GM12878 (cell line): ENCODE measurements around the gene ERC2. TPM values are rescaled to one million over a fixed set of nuclear protein-coding genes. Genes with fewer than 3 reads are reported as not detected.

ENCODE experiments used
- ATAC-seq: fragments of 200-7000 bp; cut with Tn5 transposase; 3 replicates; pipeline ENCODE4 v1.9.1; 2020; ENCODE audit warnings: mild to moderate bottlenecking, moderate library complexity
- BruUV-seq: library from RNA; stranded (reverse); fragments of 400-500 nt; replicated peaks from 2 replicates; lab custom pipeline; 2021; lab: Mats Ljungman, UMichigan
- CTCF ChIA-PET: fragments of 300-600 bp; sonication (Branson Sonifier 250); formaldehyde crosslinking; extraction: SDS; loops from one replicate; lab custom pipeline; 2021; ENCODE audit warnings: inconsistent platforms; lab: Yijun Ruan, JAX
- POLR2A ChIA-PET: fragments of 350-600 bp; formaldehyde crosslinking; extraction: SDS; loops from one replicate; lab custom pipeline; 2021; ENCODE audit warnings: inconsistent platforms; lab: Charles Lee
- RAD21 ChIA-PET: fragments of 300-600 bp; sonication (Branson Sonifier 250); formaldehyde crosslinking; loops from one replicate; lab custom pipeline; 2023; ENCODE audit warnings: antibody characterized with exemption; ENCODE audit not compliant: unreplicated experiment; lab: Charles Lee
- SMC1A ChIA-PET: fragments of 300-600 bp; sonication (Branson Sonifier 250); formaldehyde crosslinking; loops from one replicate; lab custom pipeline; 2023; ENCODE audit not compliant: unreplicated experiment, uncharacterized antibody; lab: Charles Lee
- DNase-seq: peaks from one replicate; pipeline ENCODE4 v3.0.0-alpha.2; 2011; ENCODE audit warnings: low read depth, low spot score
- FAIRE-seq: peaks from 3 replicates; lab custom pipeline; 2011; peaks lifted over from hg19 to GRCh38; lab: Jason Lieb, UNC
- H2AFZ ChIP-seq: 2 replicates; pipeline ENCODE4 v1.6.0; 2011; ENCODE audit warnings: low read depth, low read length, control low read depth; ENCODE audit not compliant: control insufficient read depth
- H3K27ac ChIP-seq: 2 replicates; pipeline ENCODE4 v1.5.1; 2011; ENCODE audit warnings: control low read depth; ENCODE audit not compliant: control insufficient read depth, insufficient read depth
- H3K27me3 ChIP-seq, 2 experiments: replicated peaks in 1 of 2; 2 replicates each; pipeline versions ENCODE4 v1.6.0 to v1.6.1; 2011; ENCODE audit warnings: low read length in 1 of 2; ENCODE audit not compliant: control insufficient read depth in 2 of 2, insufficient read depth in 2 of 2
- H3K36me3 ChIP-seq, 2 experiments: 2 replicates each; pipeline ENCODE4 v1.5.1; 2011; ENCODE audit warnings: low read length in 1 of 2; ENCODE audit not compliant: control insufficient read depth in 2 of 2, insufficient read depth in 2 of 2
- H3K4me1 ChIP-seq: 2 replicates; pipeline ENCODE4 v1.6.1; 2011; ENCODE audit warnings: mild to moderate bottlenecking, low read length, moderate library complexity, mixed read lengths; ENCODE audit not compliant: control insufficient read depth, insufficient read depth
- H3K4me2 ChIP-seq: 2 replicates; pipeline ENCODE4 v1.6.0; 2011; ENCODE audit warnings: control low read depth; ENCODE audit not compliant: control insufficient read depth, insufficient read depth
- H3K4me3 ChIP-seq: fragments of 200-600 bp; sonication (generic); 2 replicates; pipeline ENCODE4 v1.5.1; 2016
- H3K79me2 ChIP-seq: 2 replicates; pipeline ENCODE4 v1.6.0; 2011; ENCODE audit warnings: low read length; ENCODE audit not compliant: control insufficient read depth, insufficient read depth
- H3K9ac ChIP-seq: 2 replicates; pipeline ENCODE4 v1.8.0; 2011; ENCODE audit warnings: low read length, control low read depth, mixed read lengths; ENCODE audit not compliant: control insufficient read depth, insufficient read depth
- H3K9me3 ChIP-seq: replicated peaks from 3 replicates; pipeline ENCODE4 v1.5.1; 2011; ENCODE audit warnings: mild to moderate bottlenecking, low read length; ENCODE audit not compliant: control insufficient read depth, insufficient read depth
- H4K20me1 ChIP-seq: 2 replicates; pipeline ENCODE4 v1.6.0; 2011; ENCODE audit not compliant: control insufficient read depth, insufficient read depth
- CHD2 ChIP-seq: IDR thresholded peaks from 2 replicates; pipeline ENCODE4 v1.6.1; 2011; ENCODE audit warnings: low read depth, low read length, improper control_type of control experiment, borderline replicate concordance
- CREB1 ChIP-seq: IDR thresholded peaks from 2 replicates; pipeline ENCODE4 v1.6.1; 2012; ENCODE audit warnings: low read depth, mild to moderate bottlenecking, inconsistent platforms
- DPF2 ChIP-seq: fragments of 450-650 bp; IDR thresholded peaks from 2 replicates; pipeline ENCODE4 v1.6.1; 2017; ENCODE audit warnings: mild to moderate bottlenecking
- FOXK2 ChIP-seq: fragments of 450-650 bp; IDR thresholded peaks from 2 replicates; pipeline ENCODE4 v1.6.1; 2017; ENCODE audit warnings: mild to moderate bottlenecking, moderate library complexity
- HDAC6 ChIP-seq: fragments of 200-600 bp; sonication (generic); IDR thresholded peaks from one replicate; pipeline ENCODE4 v1.8.0; 2017; ENCODE audit warnings: antibody characterized with exemption; ENCODE audit not compliant: unreplicated experiment
- NR2C1 ChIP-seq: fragments of 450-650 bp; IDR thresholded peaks from 2 replicates; pipeline ENCODE4 v1.6.1; 2017; ENCODE audit warnings: antibody characterized with exemption, mild to moderate bottlenecking, moderate library complexity
- NR2F1 ChIP-seq: fragments of 450-650 bp; conservative IDR thresholded peaks from 2 replicates; pipeline ENCODE4 v1.6.1; 2017; ENCODE audit warnings: mild to moderate bottlenecking
- PAX5 ChIP-seq: IDR thresholded peaks from 2 replicates; pipeline ENCODE4 v1.6.1; 2011; ENCODE audit warnings: low read depth, low read length, borderline replicate concordance
- RCOR1 ChIP-seq: conservative IDR thresholded peaks from 2 replicates; pipeline ENCODE4 v1.6.1; 2012; ENCODE audit warnings: low read depth, low read length, improper control_type of control experiment
- RUNX3 ChIP-seq: IDR thresholded peaks from 2 replicates; pipeline ENCODE4 v1.6.1; 2012; ENCODE audit warnings: low read length, inconsistent platforms
- SMC3 ChIP-seq: IDR thresholded peaks from 2 replicates; pipeline ENCODE4 v1.6.1; 2011; ENCODE audit warnings: low read length, improper control_type of control experiment, borderline replicate concordance
- SPI1 ChIP-seq: IDR thresholded peaks from 2 replicates; pipeline ENCODE4 v1.6.1; 2011; ENCODE audit warnings: low read depth, mild to moderate bottlenecking, low read length, moderate library complexity, borderline replicate concordance; ENCODE audit not compliant: insufficient read depth
- SREBF2 ChIP-seq: IDR thresholded peaks from 2 replicates; pipeline ENCODE4 v1.6.1; 2012; ENCODE audit warnings: mild to moderate bottlenecking, low read length
- YBX1 ChIP-seq: fragments of 450-650 bp; IDR thresholded peaks from 2 replicates; pipeline ENCODE4 v1.6.1; 2016; ENCODE audit warnings: antibody characterized with exemption
- ZNF384 ChIP-seq: IDR thresholded peaks from 2 replicates; pipeline ENCODE4 v1.6.1; 2012; ENCODE audit warnings: low read depth, mild to moderate bottlenecking, low read length, improper control_type of control experiment, borderline replicate concordance
- ZNF622 ChIP-seq: fragments of 450-650 bp; IDR thresholded peaks from 2 replicates; pipeline ENCODE4 v1.6.1; 2017; ENCODE audit warnings: mild to moderate bottlenecking, inconsistent platforms
- WGBS: methylation state at CpG from one replicate; pipeline ENCODE4 v1.1.6; 2016; ENCODE audit warnings: low lambda C conversion rate; ENCODE audit not compliant: insufficient replicate concordance, insufficient coverage; ENCODE audit errors: missing lambda C conversion rate; 5-methylcytosine and 5-hydroxymethylcytosine counted together
- in situ Hi-C: fragments of 300-500 bp; cut with MboI; formaldehyde crosslinking; loops from 9 replicates; pipeline ENCODE4 v1.14.3; 2018; ENCODE audit warnings: mixed read lengths
- intact Hi-C: fragments of 100-400 bp; cut with micrococcal nuclease; formaldehyde crosslinking; loops from one replicate; pipeline ENCODE4 v1.14.2; 2022; ENCODE audit not compliant: unreplicated experiment
- polyA plus RNA-seq, 11 experiments: library from polyadenylated mRNA; depleted of rRNA in 4 of 11; unstranded in 6 of 11; stranded (reverse) in 5 of 11; fragments of >200 nt; fragmentation: Nextera tagmentation in 4 of 11; fragmentation: Illumina TruSeq in 1 of 11; extraction: Ambion mirVana in 4 of 11; extraction: Trizol in 1 of 11; gene quantifications; 1 replicate in 1 of 11; 2 replicates in 10 of 11; pipeline versions ENCODE4 v1.2.1 to v1.2.3, GENCODE V29; 2011 to 2016; ENCODE audit warnings: inconsistent platforms in 2 of 11, missing spikeins in 2 of 11, low read depth in 1 of 11
- total RNA-seq, 4 experiments: library from RNA; depleted of rRNA in 3 of 4; stranded (reverse); fragments of >200 nt in 3 of 4; fragmentation: Illumina TruSeq in 1 of 4; extraction: Trizol in 1 of 4; gene quantifications; 2 replicates each; pipeline versions ENCODE4 v1.2.1 to v1.2.3, GENCODE V29; 2013 to 2021
- TF ChIP-seq, protein P1 (sequence below), 3 experiments: IDR thresholded peaks in 2 of 3; conservative IDR thresholded peaks in 1 of 3; 2 replicates each; pipeline ENCODE4 v1.5.1; 2011; ENCODE audit warnings: low read depth in 3 of 3, low read length in 3 of 3, mild to moderate bottlenecking in 3 of 3, control low read depth in 2 of 3, moderate library complexity in 2 of 3, inconsistent platforms in 1 of 3, mixed read lengths in 1 of 3; ENCODE audit not compliant: control insufficient read depth in 2 of 3, insufficient read depth in 1 of 3; ENCODE audit errors: extremely low read depth in 1 of 3
- TF ChIP-seq, protein P2 (sequence below): IDR thresholded peaks from 2 replicates; pipeline ENCODE4 v1.6.1; 2011; ENCODE audit warnings: mild to moderate bottlenecking, low read depth, low read length, moderate library complexity; ENCODE audit not compliant: insufficient replicate concordance
- TF ChIP-seq, protein P3 (sequence below): fragments of 450-650 bp; IDR thresholded peaks from 2 replicates; pipeline ENCODE4 v1.6.1; 2017; ENCODE audit warnings: borderline replicate concordance

ERC2 gene
- total and polyA plus RNA-seq, 10 of the 15 experiments (the other 5 are each of a cell fraction or from before 2014, with no cell fraction given) = 0.06 to 1.4 (median 0.12) TPM; not detected in 3

GRCh38 chr3:55607175-55607574 lies 861.1 kb downstream of the ERC2 start:
- Histone ChIP-seq H3K4me3 (no peak overlapping the region), H3K9ac (no peak overlapping the region), H3K4me1 (peaks cover 26% of the 10 kb centered on the region), H3K9me3 (no peaks in the 10 kb centered on the region; the same call in 2 of the 3 replicates), H3K4me2 (no peak overlapping the region), H3K36me3 (no peaks in the 10 kb centered on the region), H2AFZ (no peak overlapping the region; the same call in 1 of the 2 replicates), H4K20me1 (no peaks in the 10 kb centered on the region), H3K27me3 (no peaks in the 10 kb centered on the region), H3K79me2 (no peaks in the 10 kb centered on the region), H3K27ac (no peak overlapping the region)
- no peak for TF ChIP-seq DPF2
- TF ChIP-seq, protein P1, sequence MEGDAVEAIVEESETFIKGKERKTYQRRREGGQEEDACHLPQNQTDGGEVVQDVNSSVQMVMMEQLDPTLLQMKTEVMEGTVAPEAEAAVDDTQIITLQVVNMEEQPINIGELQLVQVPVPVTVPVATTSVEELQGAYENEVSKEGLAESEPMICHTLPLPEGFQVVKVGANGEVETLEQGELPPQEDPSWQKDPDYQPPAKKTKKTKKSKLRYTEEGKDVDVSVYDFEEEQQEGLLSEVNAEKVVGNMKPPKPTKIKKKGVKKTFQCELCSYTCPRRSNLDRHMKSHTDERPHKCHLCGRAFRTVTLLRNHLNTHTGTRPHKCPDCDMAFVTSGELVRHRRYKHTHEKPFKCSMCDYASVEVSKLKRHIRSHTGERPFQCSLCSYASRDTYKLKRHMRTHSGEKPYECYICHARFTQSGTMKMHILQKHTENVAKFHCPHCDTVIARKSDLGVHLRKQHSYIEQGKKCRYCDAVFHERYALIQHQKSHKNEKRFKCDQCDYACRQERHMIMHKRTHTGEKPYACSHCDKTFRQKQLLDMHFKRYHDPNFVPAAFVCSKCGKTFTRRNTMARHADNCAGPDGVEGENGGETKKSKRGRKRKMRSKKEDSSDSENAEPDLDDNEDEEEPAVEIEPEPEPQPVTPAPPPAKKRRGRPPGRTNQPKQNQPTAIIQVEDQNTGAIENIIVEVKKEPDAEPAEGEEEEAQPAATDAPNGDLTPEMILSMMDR (IDR thresholded peaks at IDR 0.05 in 2 of 3, conservative IDR thresholded peaks at IDR 0.05 in 1 of 3; ENCODE audit: control insufficient read depth in 2 of 3, extremely low read depth in 1 of 3, insufficient read depth in 1 of 3, low read depth in 3 of 3, low read length in 3 of 3) = no peak
- no peak for TF ChIP-seq YBX1
- TF ChIP-seq FOXK2 = no peak
- TF ChIP-seq NR2C1 = no peak
- no peak for TF ChIP-seq SREBF2
- TF ChIP-seq RUNX3 = no peak
- no peak; the same call in 1 of the 2 replicates for TF ChIP-seq ZNF384
- no peak for TF ChIP-seq NR2F1
- no peak for TF ChIP-seq HDAC6
- TF ChIP-seq ZNF622 = no peak
- no peak for TF ChIP-seq CREB1
- no peak for TF ChIP-seq SPI1
- TF ChIP-seq, protein P2, sequence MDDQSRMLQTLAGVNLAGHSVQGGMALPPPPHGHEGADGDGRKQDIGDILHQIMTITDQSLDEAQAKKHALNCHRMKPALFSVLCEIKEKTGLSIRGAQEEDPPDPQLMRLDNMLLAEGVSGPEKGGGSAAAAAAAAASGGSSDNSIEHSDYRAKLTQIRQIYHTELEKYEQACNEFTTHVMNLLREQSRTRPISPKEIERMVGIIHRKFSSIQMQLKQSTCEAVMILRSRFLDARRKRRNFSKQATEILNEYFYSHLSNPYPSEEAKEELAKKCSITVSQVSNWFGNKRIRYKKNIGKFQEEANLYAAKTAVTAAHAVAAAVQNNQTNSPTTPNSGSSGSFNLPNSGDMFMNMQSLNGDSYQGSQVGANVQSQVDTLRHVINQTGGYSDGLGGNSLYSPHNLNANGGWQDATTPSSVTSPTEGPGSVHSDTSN = no peak
- TF ChIP-seq SMC3 = no peak
- TF ChIP-seq CHD2 = no peak
- no peak for TF ChIP-seq RCOR1
- no peak for TF ChIP-seq PAX5
- TF ChIP-seq, protein P3, sequence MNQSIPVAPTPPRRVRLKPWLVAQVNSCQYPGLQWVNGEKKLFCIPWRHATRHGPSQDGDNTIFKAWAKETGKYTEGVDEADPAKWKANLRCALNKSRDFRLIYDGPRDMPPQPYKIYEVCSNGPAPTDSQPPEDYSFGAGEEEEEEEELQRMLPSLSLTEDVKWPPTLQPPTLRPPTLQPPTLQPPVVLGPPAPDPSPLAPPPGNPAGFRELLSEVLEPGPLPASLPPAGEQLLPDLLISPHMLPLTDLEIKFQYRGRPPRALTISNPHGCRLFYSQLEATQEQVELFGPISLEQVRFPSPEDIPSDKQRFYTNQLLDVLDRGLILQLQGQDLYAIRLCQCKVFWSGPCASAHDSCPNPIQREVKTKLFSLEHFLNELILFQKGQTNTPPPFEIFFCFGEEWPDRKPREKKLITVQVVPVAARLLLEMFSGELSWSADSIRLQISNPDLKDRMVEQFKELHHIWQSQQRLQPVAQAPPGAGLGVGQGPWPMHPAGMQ = no peak
- RAD21 ChIA-PET = interaction anchor here (1.0 to 2.6 kb wide), 8 partner anchors 13 to 120 kb away, joined by 3 to 12 read pairs (median 6); partner anchors contain the start of gene WNT5A
- intact Hi-C loops = loop anchor here (5.0 kb wide), 3 partner anchors 70 to 120 kb away; partner anchors contain the start of gene WNT5A
- no TSS peak for BruUV-seq
- DNase-seq = no peak
- POLR2A ChIA-PET = interaction anchor here (0.7 to 1.2 kb wide), 5 partner anchors 11 to 99 kb away, joined by 3 to 7 read pairs (median 3); no protein-coding TSS in a partner anchor
- WGBS = 91% methylated on average over 5 of the region's 5 CpGs
- in situ Hi-C loops = no loop called here
- no peak for ATAC-seq
- SMC1A ChIA-PET = interaction anchor here (0.7 to 3.2 kb wide), 15 partner anchors 10 to 115 kb away, joined by 3 to 37 read pairs (median 4); no protein-coding TSS in a partner anchor
- FAIRE-seq = no peak
- CTCF ChIA-PET = interaction anchor here (1.2 to 2.9 kb wide), 3 partner anchors 9 to 16 kb away, joined by 3 to 14 read pairs (median 3); no protein-coding TSS in a partner anchor
